GM12878 (cell line): ENCODE data around the gene CFAP107. TPM values are rescaled to one million over a fixed set of nuclear protein-coding genes. Genes with fewer than 3 reads are reported as not detected.
"Not testable (repeated sequence)": the region's sequence is repeated elsewhere in the genome, so short reads cannot be mapped to it uniquely, and the experiment has no call there.

ENCODE experiments used
- ATAC-seq: fragments of 200-7000 bp; cut with Tn5 transposase; 3 replicates; pipeline ENCODE4 v1.9.1; 2020; ENCODE audit warnings: mild to moderate bottlenecking, moderate library complexity
- BruUV-seq: library from RNA; stranded (reverse); fragments of 400-500 nt; replicated peaks from 2 replicates; lab custom pipeline; 2021; lab: Mats Ljungman, UMichigan
- CTCF ChIA-PET: fragments of 300-600 bp; sonication (Branson Sonifier 250); formaldehyde crosslinking; extraction: SDS; loops from one replicate; lab custom pipeline; 2021; ENCODE audit warnings: inconsistent platforms; lab: Yijun Ruan, JAX
- POLR2A ChIA-PET: fragments of 350-600 bp; formaldehyde crosslinking; extraction: SDS; loops from one replicate; lab custom pipeline; 2021; ENCODE audit warnings: inconsistent platforms; lab: Charles Lee
- RAD21 ChIA-PET: fragments of 300-600 bp; sonication (Branson Sonifier 250); formaldehyde crosslinking; loops from one replicate; lab custom pipeline; 2023; ENCODE audit warnings: antibody characterized with exemption; ENCODE audit not compliant: unreplicated experiment; lab: Charles Lee
- SMC1A ChIA-PET: fragments of 300-600 bp; sonication (Branson Sonifier 250); formaldehyde crosslinking; loops from one replicate; lab custom pipeline; 2023; ENCODE audit not compliant: unreplicated experiment, uncharacterized antibody; lab: Charles Lee
- DNase-seq: peaks from one replicate; pipeline ENCODE4 v3.0.0-alpha.2; 2011; ENCODE audit warnings: low read depth, low spot score
- FAIRE-seq: peaks from 3 replicates; lab custom pipeline; 2011; peaks lifted over from hg19 to GRCh38; lab: Jason Lieb, UNC
- H2AFZ ChIP-seq: 2 replicates; pipeline ENCODE4 v1.6.0; 2011; ENCODE audit warnings: low read depth, low read length, control low read depth; ENCODE audit not compliant: control insufficient read depth
- H3K27ac ChIP-seq: 2 replicates; pipeline ENCODE4 v1.5.1; 2011; ENCODE audit warnings: control low read depth; ENCODE audit not compliant: control insufficient read depth, insufficient read depth
- H3K27me3 ChIP-seq, 2 experiments: replicated peaks in 1 of 2; 2 replicates each; pipeline versions ENCODE4 v1.6.0 to v1.6.1; 2011; ENCODE audit warnings: low read length in 1 of 2; ENCODE audit not compliant: control insufficient read depth in 2 of 2, insufficient read depth in 2 of 2
- H3K36me3 ChIP-seq, 2 experiments: 2 replicates each; pipeline ENCODE4 v1.5.1; 2011; ENCODE audit warnings: low read length in 1 of 2; ENCODE audit not compliant: control insufficient read depth in 2 of 2, insufficient read depth in 2 of 2
- H3K4me1 ChIP-seq: 2 replicates; pipeline ENCODE4 v1.6.1; 2011; ENCODE audit warnings: mild to moderate bottlenecking, low read length, moderate library complexity, mixed read lengths; ENCODE audit not compliant: control insufficient read depth, insufficient read depth
- H3K4me2 ChIP-seq: 2 replicates; pipeline ENCODE4 v1.6.0; 2011; ENCODE audit warnings: control low read depth; ENCODE audit not compliant: control insufficient read depth, insufficient read depth
- H3K4me3 ChIP-seq: fragments of 200-600 bp; sonication (generic); 2 replicates; pipeline ENCODE4 v1.5.1; 2016
- H3K79me2 ChIP-seq: 2 replicates; pipeline ENCODE4 v1.6.0; 2011; ENCODE audit warnings: low read length; ENCODE audit not compliant: control insufficient read depth, insufficient read depth
- H3K9ac ChIP-seq: 2 replicates; pipeline ENCODE4 v1.8.0; 2011; ENCODE audit warnings: low read length, control low read depth, mixed read lengths; ENCODE audit not compliant: control insufficient read depth, insufficient read depth
- H3K9me3 ChIP-seq: replicated peaks from 3 replicates; pipeline ENCODE4 v1.5.1; 2011; ENCODE audit warnings: mild to moderate bottlenecking, low read length; ENCODE audit not compliant: control insufficient read depth, insufficient read depth
- H4K20me1 ChIP-seq: 2 replicates; pipeline ENCODE4 v1.6.0; 2011; ENCODE audit not compliant: control insufficient read depth, insufficient read depth
- BHLHE40 ChIP-seq, 2 experiments: fragments of 450-650 bp in 1 of 2; IDR thresholded peaks; 2 replicates each; pipeline ENCODE4 v1.6.1; 2011 to 2017; ENCODE audit warnings: low read depth in 2 of 2, borderline replicate concordance in 1 of 2, improper control_type of control experiment in 1 of 2, low read length in 1 of 2, mild to moderate bottlenecking in 1 of 2
- BRCA1 ChIP-seq: IDR thresholded peaks from 2 replicates; pipeline ENCODE4 v1.6.1; 2011; ENCODE audit warnings: low read depth, low read length, improper control_type of control experiment
- IKZF1 ChIP-seq: fragments of 450-650 bp; conservative IDR thresholded peaks from 2 replicates; pipeline ENCODE4 v1.6.1; 2017; ENCODE audit warnings: antibody characterized with exemption, mild to moderate bottlenecking
- MEF2A ChIP-seq: IDR thresholded peaks from 2 replicates; pipeline ENCODE4 v1.6.1; 2011; ENCODE audit warnings: low read depth, mild to moderate bottlenecking, low read length, moderate library complexity; ENCODE audit not compliant: insufficient read depth
- RBBP5 ChIP-seq: fragments of 200-600 bp; sonication (generic); conservative IDR thresholded peaks from 2 replicates; pipeline ENCODE4 v1.6.1; 2016
- WGBS: methylation state at CpG from one replicate; pipeline ENCODE4 v1.1.6; 2016; ENCODE audit warnings: low lambda C conversion rate; ENCODE audit not compliant: insufficient replicate concordance, insufficient coverage; ENCODE audit errors: missing lambda C conversion rate; 5-methylcytosine and 5-hydroxymethylcytosine counted together
- in situ Hi-C: fragments of 300-500 bp; cut with MboI; formaldehyde crosslinking; loops from 9 replicates; pipeline ENCODE4 v1.14.3; 2018; ENCODE audit warnings: mixed read lengths
- intact Hi-C: fragments of 100-400 bp; cut with micrococcal nuclease; formaldehyde crosslinking; loops from one replicate; pipeline ENCODE4 v1.14.2; 2022; ENCODE audit not compliant: unreplicated experiment
- polyA plus RNA-seq, 11 experiments: library from polyadenylated mRNA; depleted of rRNA in 4 of 11; unstranded in 6 of 11; stranded (reverse) in 5 of 11; fragments of >200 nt; fragmentation: Nextera tagmentation in 4 of 11; fragmentation: Illumina TruSeq in 1 of 11; extraction: Ambion mirVana in 4 of 11; extraction: Trizol in 1 of 11; gene quantifications; 1 replicate in 1 of 11; 2 replicates in 10 of 11; pipeline versions ENCODE4 v1.2.1 to v1.2.3, GENCODE V29; 2011 to 2016; ENCODE audit warnings: inconsistent platforms in 2 of 11, missing spikeins in 2 of 11, low read depth in 1 of 11
- total RNA-seq, 4 experiments: library from RNA; depleted of rRNA in 3 of 4; stranded (reverse); fragments of >200 nt in 3 of 4; fragmentation: Illumina TruSeq in 1 of 4; extraction: Trizol in 1 of 4; gene quantifications; 2 replicates each; pipeline versions ENCODE4 v1.2.1 to v1.2.3, GENCODE V29; 2013 to 2021
- TF ChIP-seq, protein P1 (sequence below): fragments of 450-650 bp; IDR thresholded peaks from 2 replicates; pipeline ENCODE4 v1.6.1; 2014; ENCODE audit warnings: mild to moderate bottlenecking

Gene CFAP107
- total and polyA plus RNA-seq, 10 of the 15 experiments (the other 5 are each of a cell fraction or from before 2014, with no cell fraction given), result not detected

DNA sequence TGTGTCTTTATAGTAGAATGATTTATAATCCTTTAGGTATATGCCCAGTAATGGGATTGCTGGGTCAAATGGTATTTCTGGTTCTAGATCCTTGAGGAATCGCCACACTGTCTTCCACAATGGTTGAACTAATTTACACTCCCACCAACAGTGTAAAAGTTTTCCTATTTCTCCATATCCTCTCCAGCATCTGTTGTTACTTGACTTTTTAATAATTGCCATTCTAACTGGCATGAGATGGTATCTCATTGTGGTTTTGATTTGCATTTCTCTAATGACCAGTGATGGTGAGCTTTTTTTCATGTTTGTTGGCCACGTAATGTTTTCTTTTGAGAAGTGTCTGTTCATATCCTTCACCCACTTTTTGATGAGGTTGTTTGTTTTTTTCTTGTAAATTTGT, 14.9 kb upstream of the CFAP107 start:
- in situ Hi-C loops, CTCF ChIA-PET, H3K27ac ChIP-seq, H3K4me3 ChIP-seq, H3K79me2 ChIP-seq, intact Hi-C loops, H2AFZ ChIP-seq, POLR2A ChIA-PET, H4K20me1 ChIP-seq, DNase-seq, H3K36me3 ChIP-seq, H3K4me2 ChIP-seq, H3K27me3 ChIP-seq, H3K9ac ChIP-seq, H3K9me3 ChIP-seq, RAD21 ChIA-PET, BruUV-seq, ATAC-seq, H3K4me1 ChIP-seq, FAIRE-seq, SMC1A ChIA-PET: not testable (repeated sequence)
- WGBS, result 0% methylated on average over 2 of the region's 2 CpGs

DNA sequence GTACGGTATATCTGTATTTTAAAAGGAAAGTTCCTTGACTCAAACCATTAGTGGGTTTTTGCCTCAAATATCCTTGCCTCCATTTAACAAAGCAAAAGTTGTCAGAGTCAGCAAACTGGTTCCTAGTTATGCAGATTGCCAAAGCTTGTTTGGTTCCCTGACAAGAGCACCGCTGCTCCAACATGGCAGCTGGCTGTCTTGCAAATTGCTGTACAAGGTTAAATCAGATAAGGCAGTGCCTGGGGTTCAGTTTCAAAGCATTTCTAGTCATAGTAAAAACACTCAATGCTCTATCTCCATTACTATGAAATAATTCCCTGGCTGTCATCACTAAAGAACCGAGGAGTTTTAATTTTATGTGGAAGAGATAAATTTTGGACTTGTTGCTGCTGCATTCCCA, 11.3 kb upstream of the CFAP107 start:
- POLR2A ChIA-PET, result no interaction called here
- no peaks in the 10 kb centered on the region for H4K20me1 ChIP-seq
- no peaks in the 10 kb centered on the region for H3K79me2 ChIP-seq
- no peaks in the 10 kb centered on the region for H3K27me3 ChIP-seq
- FAIRE-seq (no peak), DNase-seq (no peak), ATAC-seq (no peak)
- H3K4me3 ChIP-seq, result no peak overlapping the region
- no peak overlapping the region for H3K4me2 ChIP-seq
- 40% methylated on average over 3 of the region's 3 CpGs for WGBS
- no peak overlapping the region for H3K9ac ChIP-seq
- no peaks in the 10 kb centered on the region for H3K4me1 ChIP-seq
- SMC1A ChIA-PET, result no interaction called here
- in situ Hi-C loops, result no loop called here
- CTCF ChIA-PET, result no interaction called here
- no peaks in the 10 kb centered on the region for H3K9me3 ChIP-seq
- H3K27ac ChIP-seq, result no peak overlapping the region
- no TSS peak for BruUV-seq
- no peaks in the 10 kb centered on the region for H3K36me3 ChIP-seq
- TF ChIP-seq IKZF1 (no peak), MEF2A (no peak), RBBP5 (no peak), BRCA1 (no peak), BHLHE40 (IDR thresholded peaks at IDR 0.05; ENCODE audit: borderline replicate concordance in 1 of 2, low read depth in 2 of 2, low read length in 1 of 2) (no peak)
- TF ChIP-seq, protein P1, sequence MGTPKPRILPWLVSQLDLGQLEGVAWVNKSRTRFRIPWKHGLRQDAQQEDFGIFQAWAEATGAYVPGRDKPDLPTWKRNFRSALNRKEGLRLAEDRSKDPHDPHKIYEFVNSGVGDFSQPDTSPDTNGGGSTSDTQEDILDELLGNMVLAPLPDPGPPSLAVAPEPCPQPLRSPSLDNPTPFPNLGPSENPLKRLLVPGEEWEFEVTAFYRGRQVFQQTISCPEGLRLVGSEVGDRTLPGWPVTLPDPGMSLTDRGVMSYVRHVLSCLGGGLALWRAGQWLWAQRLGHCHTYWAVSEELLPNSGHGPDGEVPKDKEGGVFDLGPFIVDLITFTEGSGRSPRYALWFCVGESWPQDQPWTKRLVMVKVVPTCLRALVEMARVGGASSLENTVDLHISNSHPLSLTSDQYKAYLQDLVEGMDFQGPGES, result no peak
- TF ChIP-seq, all 136 proteins: peak for 0
- no peak overlapping the region for H2AFZ ChIP-seq
- RAD21 ChIA-PET, result no interaction called here
- intact Hi-C loops, result no loop called here
